ENCODE data around the gene EYA4. TPM values are rescaled to one million over a fixed set of nuclear protein-coding genes. Genes with fewer than 3 reads are reported as not detected.

EYA4 gene
- total RNA-seq, 1 donor from 2014 or later = 1.6 TPM

GRCh38 chr6:133547136-133547535 lies 306.0 kb downstream of the EYA4 start:
- no peaks in the 10 kb centered on the region for H3K9me3 ChIP-seq (ENCODE audit: insufficient read depth, low read depth, low read length)
- H3K36me3 ChIP-seq (ENCODE audit: insufficient read depth, low read length) = no peaks in the 10 kb centered on the region
- TF ChIP-seq EZH2 (IDR thresholded peaks at IDR 0.05; ENCODE audit: insufficient read depth, low read length) (no peak), CTCF (IDR thresholded peaks at IDR 0.05; ENCODE audit: insufficient read depth, low read depth, low read length) (no peak)
- H3K4me2 ChIP-seq (ENCODE audit: low read length) = no peak overlapping the region
- Mint-ChIP-seq H3K27ac (ENCODE audit: unreplicated experiment) (no peak overlapping the region), H3K4me1 (ENCODE audit: low read depth, unreplicated experiment) (peaks cover 18% of the 10 kb centered on the region), H3K4me3 (ENCODE audit: unreplicated experiment) (no peak overlapping the region), H3K27me3 (ENCODE audit: low read depth, unreplicated experiment) (no peaks in the 10 kb centered on the region), H3K36me3 (ENCODE audit: low read depth, unreplicated experiment) (no peaks in the 10 kb centered on the region), H3K9me3 (ENCODE audit: unreplicated experiment) (peaks cover under 1% of the 10 kb centered on the region)
- no peak for FAIRE-seq
- H3K4me3 ChIP-seq (ENCODE audit: insufficient read depth, low read depth, low read length) = no peak overlapping the region
- H3K79me2 ChIP-seq (ENCODE audit: insufficient read depth, low read length) = no peaks in the 10 kb centered on the region
- H3K4me1 ChIP-seq (ENCODE audit: insufficient read depth, low read length) = peaks cover 21% of the 10 kb centered on the region
- no peak overlapping the region for H3K27ac ChIP-seq (ENCODE audit: low read depth, low read length)
- H3K27me3 ChIP-seq (ENCODE audit: insufficient read depth, low read length) = no peaks in the 10 kb centered on the region
- H3K9ac ChIP-seq (ENCODE audit: low read length) = no peak overlapping the region
- no peak overlapping the region for H2AFZ ChIP-seq (ENCODE audit: low read depth, low read length)
- H4K20me1 ChIP-seq (ENCODE audit: insufficient read depth, low read length) = no peaks in the 10 kb centered on the region
- no peak for DNase-seq (ENCODE audit: low read depth)

DNA sequence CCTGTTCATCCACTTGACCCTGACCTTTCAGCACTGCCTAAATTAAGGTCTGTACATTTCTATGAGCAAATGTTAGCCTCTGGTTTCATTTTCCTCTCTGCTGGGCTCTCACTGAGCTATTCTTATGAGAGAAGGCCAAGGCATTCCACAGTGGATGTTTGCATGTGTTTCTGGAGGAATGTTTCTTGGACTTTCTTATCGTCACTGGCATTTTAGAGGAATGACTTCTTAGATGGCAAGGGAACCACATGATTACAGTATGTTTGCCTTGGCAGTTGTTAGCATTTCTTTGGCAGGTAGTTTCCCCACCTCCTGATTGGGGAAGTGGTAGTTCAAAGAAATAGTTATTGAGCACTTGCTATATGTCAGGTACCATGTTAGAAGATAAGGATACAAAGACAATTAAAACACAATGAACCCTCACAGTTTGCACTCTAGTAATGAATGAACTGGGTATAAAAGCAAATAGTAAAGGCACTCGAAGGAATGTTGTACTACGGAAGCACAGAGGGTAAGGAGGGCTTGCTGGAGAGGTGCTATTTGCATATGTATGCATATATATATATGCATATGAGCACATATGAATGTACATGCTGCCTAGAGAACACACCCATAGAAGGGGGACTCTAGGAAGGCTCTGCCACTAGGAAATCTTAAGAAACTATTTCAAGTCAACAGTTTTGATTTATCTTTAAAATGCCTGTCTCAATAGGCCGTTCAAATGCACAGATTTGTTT lies 307.4 kb downstream of the EYA4 start:
- no peak overlapping the region for H3K4me3 ChIP-seq (ENCODE audit: insufficient read depth, low read depth, low read length)
- H3K9me3 Mint-ChIP-seq (ENCODE audit: unreplicated experiment) = peaks cover 2% of the 10 kb centered on the region
- FAIRE-seq (peak; percentile 80), DNase-seq (ENCODE audit: low read depth) (peak; percentile 96)
- no peak overlapping the region for H3K9ac ChIP-seq (ENCODE audit: low read length)
- H3K36me3 Mint-ChIP-seq (ENCODE audit: low read depth, unreplicated experiment) = no peaks in the 10 kb centered on the region
- no peak for TF ChIP-seq EZH2 (IDR thresholded peaks at IDR 0.05; ENCODE audit: insufficient read depth, low read length)
- H3K27me3 ChIP-seq (ENCODE audit: insufficient read depth, low read length) = no peaks in the 10 kb centered on the region
- H3K4me1 ChIP-seq (ENCODE audit: insufficient read depth, low read length) = peaks cover 22% of the 10 kb centered on the region
- H3K27ac ChIP-seq (ENCODE audit: low read depth, low read length) = peak overlapping the region; percentile 20
- no peak overlapping the region for H3K4me2 ChIP-seq (ENCODE audit: low read length)
- H3K4me3 Mint-ChIP-seq (ENCODE audit: unreplicated experiment) = no peak overlapping the region
- H3K27me3 Mint-ChIP-seq (ENCODE audit: low read depth, unreplicated experiment) = no peaks in the 10 kb centered on the region
- H3K36me3 ChIP-seq (ENCODE audit: insufficient read depth, low read length) = no peaks in the 10 kb centered on the region
- no peaks in the 10 kb centered on the region for H3K79me2 ChIP-seq (ENCODE audit: insufficient read depth, low read length)
- peaks cover 22% of the 10 kb centered on the region for H3K4me1 Mint-ChIP-seq (ENCODE audit: low read depth, unreplicated experiment)
- peak overlapping the region; percentile 20 for H3K27ac Mint-ChIP-seq (ENCODE audit: unreplicated experiment)
- no peaks in the 10 kb centered on the region for H3K9me3 ChIP-seq (ENCODE audit: insufficient read depth, low read depth, low read length)
- no peak overlapping the region for H2AFZ ChIP-seq (ENCODE audit: low read depth, low read length)
- H4K20me1 ChIP-seq (ENCODE audit: insufficient read depth, low read length) = no peaks in the 10 kb centered on the region

DNA sequence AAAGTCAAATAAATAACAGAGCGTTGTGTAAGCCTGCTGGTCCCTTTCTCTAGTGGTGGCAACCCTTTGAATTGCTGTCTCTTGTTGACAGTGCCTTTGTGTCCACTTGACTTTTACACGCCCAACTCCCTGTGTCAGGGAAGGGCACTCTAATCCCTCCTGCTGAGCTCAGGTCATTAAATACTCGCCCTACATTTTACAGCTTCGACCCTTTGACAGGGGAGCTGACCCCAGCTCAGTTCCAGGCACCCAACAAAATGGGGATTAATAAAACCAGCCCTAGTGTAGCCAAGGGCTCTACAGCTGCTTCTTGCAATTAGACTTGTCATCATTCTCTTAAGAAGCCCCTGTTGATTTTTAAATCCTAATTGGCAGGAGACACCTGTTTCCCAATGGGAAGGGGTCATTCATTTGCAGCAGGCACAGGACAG lies 308.2 kb downstream of the EYA4 start:
- DNase-seq (ENCODE audit: low read depth) (no peak), FAIRE-seq (no peak)
- no peak for TF ChIP-seq CTCF (IDR thresholded peaks at IDR 0.05; ENCODE audit: insufficient read depth, low read depth, low read length)
- no peak for TF ChIP-seq EZH2 (IDR thresholded peaks at IDR 0.05; ENCODE audit: insufficient read depth, low read length)
- no peaks in the 10 kb centered on the region for H3K27me3 Mint-ChIP-seq (ENCODE audit: low read depth, unreplicated experiment)
- Histone ChIP-seq H3K27me3 (ENCODE audit: insufficient read depth, low read length) (no peaks in the 10 kb centered on the region), H3K27ac (ENCODE audit: low read depth, low read length) (no peak overlapping the region), H3K79me2 (ENCODE audit: insufficient read depth, low read length) (no peaks in the 10 kb centered on the region), H3K9ac (ENCODE audit: low read length) (no peak overlapping the region), H3K4me2 (ENCODE audit: low read length) (no peak overlapping the region), H4K20me1 (ENCODE audit: insufficient read depth, low read length) (no peaks in the 10 kb centered on the region), H3K9me3 (ENCODE audit: insufficient read depth, low read depth, low read length) (no peaks in the 10 kb centered on the region), H3K36me3 (ENCODE audit: insufficient read depth, low read length) (no peaks in the 10 kb centered on the region), H3K4me3 (ENCODE audit: insufficient read depth, low read depth, low read length) (no peak overlapping the region), H2AFZ (ENCODE audit: low read depth, low read length) (no peak overlapping the region), H3K4me1 (ENCODE audit: insufficient read depth, low read length) (peaks cover 22% of the 10 kb centered on the region)
- H3K4me3 Mint-ChIP-seq (ENCODE audit: unreplicated experiment) = no peak overlapping the region
- H3K4me1 Mint-ChIP-seq (ENCODE audit: low read depth, unreplicated experiment) = peaks cover 22% of the 10 kb centered on the region
- no peak overlapping the region for H3K27ac Mint-ChIP-seq (ENCODE audit: unreplicated experiment)
- peaks cover 2% of the 10 kb centered on the region for H3K9me3 Mint-ChIP-seq (ENCODE audit: unreplicated experiment)
- H3K36me3 Mint-ChIP-seq (ENCODE audit: low read depth, unreplicated experiment) = no peaks in the 10 kb centered on the region
